Type B pancreatic cell (in vitro differentiated cells): ENCODE measurements around the gene ETS1. TPM values are rescaled to one million over a fixed set of nuclear protein-coding genes. Genes with fewer than 3 reads are reported as not detected.

Experiments used
- DNase-seq: peaks from one replicate; pipeline ENCODE4 v3.0.0; 2021; ENCODE audit warnings: mixed read lengths; ENCODE audit not compliant: unreplicated experiment; ENCODE audit errors: extremely low spot score
- H3K27ac Mint-ChIP-seq: 2 replicates; pipeline ENCODE4 v1.8.0; 2021; ENCODE audit warnings: mild to moderate bottlenecking, mixed read lengths
- H3K27me3 Mint-ChIP-seq: 2 replicates; pipeline ENCODE4 v1.8.0; 2021; ENCODE audit warnings: mixed read lengths
- H3K36me3 Mint-ChIP-seq: 2 replicates; pipeline ENCODE4 v1.8.0; 2021; ENCODE audit warnings: mixed read lengths
- H3K4me1 Mint-ChIP-seq: one replicate; pipeline ENCODE4 v1.8.0; 2021; ENCODE audit warnings: mixed read lengths; ENCODE audit not compliant: unreplicated experiment
- H3K4me3 Mint-ChIP-seq: 2 replicates; pipeline ENCODE4 v1.8.0; 2021; ENCODE audit warnings: mild to moderate bottlenecking, mixed read lengths
- H3K9me3 Mint-ChIP-seq: 2 replicates; pipeline ENCODE4 v1.8.0; 2021; ENCODE audit warnings: mixed read lengths
- total RNA-seq: library from RNA; stranded (reverse); gene quantifications from 2 replicates; pipeline ENCODE4 v1.2.1, GENCODE V29; 2021; ENCODE audit warnings: low replicate concordance
- TF ChIP-seq, protein P1 (sequence below): fragments of 200-600 bp; sonication (generic); conservative IDR thresholded peaks from 2 replicates; pipeline ENCODE4 v1.5.0; 2021; ENCODE audit warnings: antibody characterized with exemption, mild to moderate bottlenecking

ETS1 gene
- total RNA-seq, 1 donor from 2014 or later = 40.6 TPM

GRCh38 chr11:128625746-128626145, 38.4 kb upstream of the ETS1 start:
- Mint-ChIP-seq H3K4me1 (peaks cover 57% of the 10 kb centered on the region), H3K27ac (no peak overlapping the region), H3K36me3 (no peaks in the 10 kb centered on the region), H3K9me3 (no peaks in the 10 kb centered on the region), H3K4me3 (no peak overlapping the region), H3K27me3 (peaks cover 15% of the 10 kb centered on the region)
- DNase-seq = no peak
- TF ChIP-seq, protein P1, sequence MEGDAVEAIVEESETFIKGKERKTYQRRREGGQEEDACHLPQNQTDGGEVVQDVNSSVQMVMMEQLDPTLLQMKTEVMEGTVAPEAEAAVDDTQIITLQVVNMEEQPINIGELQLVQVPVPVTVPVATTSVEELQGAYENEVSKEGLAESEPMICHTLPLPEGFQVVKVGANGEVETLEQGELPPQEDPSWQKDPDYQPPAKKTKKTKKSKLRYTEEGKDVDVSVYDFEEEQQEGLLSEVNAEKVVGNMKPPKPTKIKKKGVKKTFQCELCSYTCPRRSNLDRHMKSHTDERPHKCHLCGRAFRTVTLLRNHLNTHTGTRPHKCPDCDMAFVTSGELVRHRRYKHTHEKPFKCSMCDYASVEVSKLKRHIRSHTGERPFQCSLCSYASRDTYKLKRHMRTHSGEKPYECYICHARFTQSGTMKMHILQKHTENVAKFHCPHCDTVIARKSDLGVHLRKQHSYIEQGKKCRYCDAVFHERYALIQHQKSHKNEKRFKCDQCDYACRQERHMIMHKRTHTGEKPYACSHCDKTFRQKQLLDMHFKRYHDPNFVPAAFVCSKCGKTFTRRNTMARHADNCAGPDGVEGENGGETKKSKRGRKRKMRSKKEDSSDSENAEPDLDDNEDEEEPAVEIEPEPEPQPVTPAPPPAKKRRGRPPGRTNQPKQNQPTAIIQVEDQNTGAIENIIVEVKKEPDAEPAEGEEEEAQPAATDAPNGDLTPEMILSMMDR = no peak

- no peaks in the 10 kb centered on the region for H3K9me3 Mint-ChIP-seq
- H3K4me1 Mint-ChIP-seq = peaks cover 58% of the 10 kb centered on the region
- peaks cover 16% of the 10 kb centered on the region for H3K27me3 Mint-ChIP-seq
- H3K27ac Mint-ChIP-seq = no peak overlapping the region
- TF ChIP-seq, protein P1 = no peak
- H3K4me3 Mint-ChIP-seq = no peak overlapping the region
- no peak for DNase-seq
- H3K36me3 Mint-ChIP-seq = no peaks in the 10 kb centered on the region
Observed at GRCh38 chr11:128625326-128625725, 38.0 kb upstream of the ETS1 start.

- TF ChIP-seq, protein P1 = no peak
- no peak overlapping the region for H3K4me3 Mint-ChIP-seq
- no peaks in the 10 kb centered on the region for H3K9me3 Mint-ChIP-seq
- peaks cover 21% of the 10 kb centered on the region for H3K27me3 Mint-ChIP-seq
- no peak for DNase-seq
- no peak overlapping the region for H3K27ac Mint-ChIP-seq
- no peaks in the 10 kb centered on the region for H3K36me3 Mint-ChIP-seq
- peaks cover 55% of the 10 kb centered on the region for H3K4me1 Mint-ChIP-seq
Observed at GRCh38 chr11:128624269-128625175, 37.2 kb upstream of the ETS1 start.

GRCh38 chr11:128623091-128623490, 35.7 kb upstream of the ETS1 start:
- peaks cover 53% of the 10 kb centered on the region for H3K4me1 Mint-ChIP-seq
- DNase-seq = no peak
- H3K36me3 Mint-ChIP-seq = no peaks in the 10 kb centered on the region

DNA sequence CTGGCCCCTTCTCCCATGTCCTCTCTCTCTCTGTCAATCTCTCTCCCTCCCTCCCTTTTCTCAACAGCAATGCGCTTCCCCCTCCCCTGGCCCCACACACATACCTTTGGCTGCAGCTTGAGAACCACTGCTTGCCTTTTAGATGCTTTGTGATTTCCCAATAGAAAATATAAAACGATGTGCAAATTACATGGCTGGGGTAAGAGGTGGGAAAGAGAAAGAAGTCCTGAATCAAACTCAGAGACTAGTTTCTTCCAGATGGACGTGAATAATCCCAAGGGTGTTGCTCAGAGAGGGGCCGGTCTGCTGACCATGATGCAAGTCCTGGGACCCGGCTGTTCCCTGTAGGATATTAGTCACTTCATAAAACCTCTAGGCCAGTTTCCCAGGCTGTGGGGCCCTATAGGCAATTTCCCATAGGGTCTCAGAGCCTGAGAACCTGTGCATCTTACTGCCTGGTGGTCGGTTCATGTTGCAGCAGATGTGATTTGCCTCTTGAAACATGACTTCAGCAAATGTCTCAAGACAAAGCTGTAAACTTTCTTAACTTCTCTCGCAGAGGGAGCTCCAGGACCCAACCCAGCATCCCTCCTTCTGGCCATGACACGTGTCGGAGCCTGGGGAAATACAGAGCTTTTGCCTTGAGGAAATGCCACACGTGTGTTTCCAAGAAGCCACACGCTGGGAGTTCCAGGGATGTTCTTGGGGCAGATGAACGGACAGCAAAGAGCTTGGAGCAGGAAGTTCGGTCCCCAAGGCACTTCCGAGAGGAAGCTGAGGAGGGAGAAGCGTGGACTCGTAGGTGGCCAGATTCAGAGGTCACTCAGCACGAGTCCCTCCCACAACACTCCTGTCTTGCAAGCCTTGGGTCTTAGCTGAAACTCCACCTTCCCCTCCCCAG, 34.5 kb upstream of the ETS1 start:
- TF ChIP-seq, protein P1 = no peak
- Mint-ChIP-seq H3K27me3 (peaks cover 43% of the 10 kb centered on the region), H3K4me3 (no peak overlapping the region), H3K4me1 (peaks cover 46% of the 10 kb centered on the region), H3K9me3 (no peaks in the 10 kb centered on the region), H3K36me3 (no peaks in the 10 kb centered on the region), H3K27ac (no peak overlapping the region)
- DNase-seq = no peak

More at GRCh38 chr11:128623091-128623490, 35.7 kb upstream of the ETS1 start:
- Mint-ChIP-seq H3K27me3 (peaks cover 32% of the 10 kb centered on the region), H3K4me3 (no peak overlapping the region), H3K9me3 (no peaks in the 10 kb centered on the region), H3K27ac (no peak overlapping the region)
- TF ChIP-seq, protein P1 = no peak
